Measurements from ENCODE around the gene PRKAB1. TPM values are rescaled to one million over a fixed set of nuclear protein-coding genes. Genes with fewer than 3 reads are reported as not detected.
"Not testable (repeated sequence)": the region's sequence is repeated elsewhere in the genome, so short reads cannot be mapped to it uniquely, and the experiment has no call there.

Gene PRKAB1
- total RNA-seq, 1 experiment from 2014 or later, result 37.3 TPM

DNA sequence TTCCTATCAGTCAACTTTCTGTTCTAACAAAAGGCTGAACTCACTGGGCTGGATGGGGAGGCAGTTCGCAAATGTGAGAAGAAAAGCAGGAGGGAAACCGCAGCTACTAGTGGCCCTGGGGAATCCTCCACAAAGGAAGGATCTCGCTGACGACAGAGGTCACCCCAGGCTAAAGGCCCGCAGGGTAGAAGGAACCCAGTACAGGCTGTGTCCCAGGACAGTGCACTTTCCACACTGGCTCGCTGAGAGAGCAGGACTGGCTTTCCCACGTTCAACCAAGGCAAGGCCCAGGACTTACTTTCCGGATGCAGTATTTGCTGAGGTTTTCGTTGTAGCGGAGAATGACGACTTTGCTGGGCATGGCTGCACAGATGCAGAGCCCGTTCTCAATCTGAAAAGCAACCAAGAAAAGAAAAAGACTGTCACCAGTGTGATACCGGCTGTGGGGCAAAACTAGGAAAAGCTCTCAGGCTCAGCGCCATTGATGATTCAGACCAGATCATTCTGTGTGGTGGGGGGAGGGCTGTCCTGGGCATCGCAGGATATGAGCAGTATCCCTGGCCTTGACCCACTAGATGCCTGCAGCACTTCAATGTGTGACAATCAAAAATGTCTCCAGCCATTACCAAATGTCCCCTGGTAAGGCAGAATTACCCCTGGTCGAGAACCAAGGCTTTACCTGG is 36.3 kb downstream of the PRKAB1 start:
- H3K36me3 ChIP-seq (ENCODE audit: control insufficient read depth, insufficient read depth, low read length), result peaks cover 1% of the 10 kb centered on the region
- H3K27ac Mint-ChIP-seq (ENCODE audit: unreplicated experiment), result no peak overlapping the region
- no peaks in the 10 kb centered on the region for H3K27me3 ChIP-seq (replicated peaks; ENCODE audit: control insufficient read depth, insufficient read depth, low read length)
- H3K4me1 Mint-ChIP-seq (ENCODE audit: low read depth, unreplicated experiment), result no peaks in the 10 kb centered on the region
- no peak overlapping the region for H3K4me3 Mint-ChIP-seq (ENCODE audit: unreplicated experiment)
- no peaks in the 10 kb centered on the region for H3K9me3 Mint-ChIP-seq (ENCODE audit: unreplicated experiment)
- no peak overlapping the region for H3K4me3 ChIP-seq (ENCODE audit: low read depth, low read length)
- TF ChIP-seq, protein P1, sequence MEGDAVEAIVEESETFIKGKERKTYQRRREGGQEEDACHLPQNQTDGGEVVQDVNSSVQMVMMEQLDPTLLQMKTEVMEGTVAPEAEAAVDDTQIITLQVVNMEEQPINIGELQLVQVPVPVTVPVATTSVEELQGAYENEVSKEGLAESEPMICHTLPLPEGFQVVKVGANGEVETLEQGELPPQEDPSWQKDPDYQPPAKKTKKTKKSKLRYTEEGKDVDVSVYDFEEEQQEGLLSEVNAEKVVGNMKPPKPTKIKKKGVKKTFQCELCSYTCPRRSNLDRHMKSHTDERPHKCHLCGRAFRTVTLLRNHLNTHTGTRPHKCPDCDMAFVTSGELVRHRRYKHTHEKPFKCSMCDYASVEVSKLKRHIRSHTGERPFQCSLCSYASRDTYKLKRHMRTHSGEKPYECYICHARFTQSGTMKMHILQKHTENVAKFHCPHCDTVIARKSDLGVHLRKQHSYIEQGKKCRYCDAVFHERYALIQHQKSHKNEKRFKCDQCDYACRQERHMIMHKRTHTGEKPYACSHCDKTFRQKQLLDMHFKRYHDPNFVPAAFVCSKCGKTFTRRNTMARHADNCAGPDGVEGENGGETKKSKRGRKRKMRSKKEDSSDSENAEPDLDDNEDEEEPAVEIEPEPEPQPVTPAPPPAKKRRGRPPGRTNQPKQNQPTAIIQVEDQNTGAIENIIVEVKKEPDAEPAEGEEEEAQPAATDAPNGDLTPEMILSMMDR (IDR thresholded peaks at IDR 0.05; ENCODE audit: insufficient read depth in 1 of 2, low read depth in 1 of 2, low read length in 1 of 2, severe bottlenecking in 1 of 2, unreplicated experiment in 1 of 2), result no peak
- H3K9me3 ChIP-seq, result no peaks in the 10 kb centered on the region
- BruUV-seq (replicated peaks), result no TSS peak
- H3K27me3 Mint-ChIP-seq (ENCODE audit: insufficient read depth, unreplicated experiment), result no peaks in the 10 kb centered on the region
- intact Hi-C loops (cut with micrococcal nuclease; ENCODE audit: unreplicated experiment), result no loop called here
- POLR2A ChIA-PET, result no interaction called here
- CTCF ChIA-PET, result no interaction called here
- no peaks in the 10 kb centered on the region for H3K4me1 ChIP-seq
- no peak for DNase-seq
- H3K36me3 Mint-ChIP-seq (ENCODE audit: insufficient read depth, unreplicated experiment), result peaks cover 45% of the 10 kb centered on the region

DNA sequence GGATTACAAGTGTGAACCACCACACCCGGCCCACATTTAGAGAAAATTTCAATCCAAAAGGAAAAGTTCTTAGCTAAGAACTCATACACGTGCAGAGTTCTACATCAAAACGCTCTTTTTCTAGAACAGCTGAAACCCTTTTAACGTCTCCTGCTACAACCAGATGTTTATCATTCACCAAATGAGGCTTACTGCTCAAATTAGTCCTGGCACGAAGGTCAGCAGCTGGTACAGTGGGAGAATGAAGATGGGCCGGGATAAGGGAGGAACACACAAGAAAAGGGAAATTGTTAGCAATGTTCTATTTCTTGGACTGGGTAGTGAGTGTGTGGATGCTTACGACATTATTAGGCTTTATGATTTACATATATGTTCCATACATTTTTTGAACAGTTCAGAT is 37.2 kb downstream of the PRKAB1 start:
- no peaks in the 10 kb centered on the region for H3K9me3 Mint-ChIP-seq (ENCODE audit: unreplicated experiment)
- BruUV-seq (replicated peaks), result no TSS peak
- no peak overlapping the region for H3K4me3 Mint-ChIP-seq (ENCODE audit: unreplicated experiment)
- no peaks in the 10 kb centered on the region for H3K27me3 Mint-ChIP-seq (ENCODE audit: insufficient read depth, unreplicated experiment)
- H3K9me3 ChIP-seq, result no peaks in the 10 kb centered on the region
- H3K36me3 ChIP-seq (ENCODE audit: control insufficient read depth, insufficient read depth, low read length), result peaks cover 1% of the 10 kb centered on the region
- H3K27me3 ChIP-seq (replicated peaks; ENCODE audit: control insufficient read depth, insufficient read depth, low read length), result no peaks in the 10 kb centered on the region
- H3K4me1 Mint-ChIP-seq (ENCODE audit: low read depth, unreplicated experiment), result no peaks in the 10 kb centered on the region
- intact Hi-C loops (cut with micrococcal nuclease; ENCODE audit: unreplicated experiment), result no loop called here
- H3K36me3 Mint-ChIP-seq (ENCODE audit: insufficient read depth, unreplicated experiment), result peaks cover 38% of the 10 kb centered on the region
- CTCF ChIA-PET, result no interaction called here
- H3K4me1 ChIP-seq, result no peaks in the 10 kb centered on the region
- H3K4me3 ChIP-seq (ENCODE audit: low read depth, low read length), result no peak overlapping the region
- H3K27ac Mint-ChIP-seq (ENCODE audit: unreplicated experiment), result no peak overlapping the region
- TF ChIP-seq, protein P1 (IDR thresholded peaks at IDR 0.05; ENCODE audit: insufficient read depth in 1 of 2, low read depth in 1 of 2, low read length in 1 of 2, severe bottlenecking in 1 of 2, unreplicated experiment in 1 of 2), result no peak
- no peak for DNase-seq
- POLR2A ChIA-PET, result no interaction called here

DNA sequence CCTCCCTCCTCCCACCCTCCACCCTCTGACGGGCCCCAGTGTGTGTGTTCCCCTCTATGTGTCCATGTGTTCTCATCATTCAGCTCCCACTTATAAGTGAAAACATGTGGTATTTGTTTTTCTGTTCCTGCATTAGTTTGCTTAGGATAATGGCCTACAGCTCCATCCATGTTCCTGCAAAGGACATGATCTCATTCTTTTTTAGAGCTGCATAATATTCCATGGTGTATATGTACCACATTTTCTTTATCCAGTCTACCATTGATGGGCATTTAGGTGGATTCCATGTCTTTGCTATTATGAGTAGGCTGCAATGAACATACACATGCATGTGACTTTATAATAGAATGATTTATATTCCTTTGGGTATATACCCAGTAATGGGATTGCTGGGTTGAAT is 38.5 kb downstream of the PRKAB1 start:
- H3K4me1 ChIP-seq; H3K27me3 ChIP-seq (replicated peaks; ENCODE audit: control insufficient read depth, insufficient read depth, low read length); H3K27ac Mint-ChIP-seq (ENCODE audit: unreplicated experiment); POLR2A ChIA-PET; H3K9me3 Mint-ChIP-seq (ENCODE audit: unreplicated experiment); intact Hi-C loops (cut with micrococcal nuclease; ENCODE audit: unreplicated experiment); H3K4me3 Mint-ChIP-seq (ENCODE audit: unreplicated experiment); H3K36me3 ChIP-seq (ENCODE audit: control insufficient read depth, insufficient read depth, low read length); BruUV-seq (replicated peaks); DNase-seq; H3K27me3 Mint-ChIP-seq (ENCODE audit: insufficient read depth, unreplicated experiment); H3K4me3 ChIP-seq (ENCODE audit: low read depth, low read length); H3K9me3 ChIP-seq; CTCF ChIA-PET; H3K4me1 Mint-ChIP-seq (ENCODE audit: low read depth, unreplicated experiment): not testable (repeated sequence)
- peaks cover 32% of the 10 kb centered on the region for H3K36me3 Mint-ChIP-seq (ENCODE audit: insufficient read depth, unreplicated experiment)
